NT2/D1 (cell line): ENCODE data around the gene RNPEPL1.

Experiments
- SUZ12 ChIP-seq: IDR thresholded peaks from 2 replicates; pipeline ENCODE4 v1.6.1; 2011; ENCODE audit not compliant: insufficient read length, insufficient read depth; ENCODE audit errors: extremely low read depth
- YY1 ChIP-seq: IDR thresholded peaks from 2 replicates; pipeline ENCODE4 v1.6.1; 2011; ENCODE audit not compliant: insufficient read length, insufficient read depth
- ZNF274 ChIP-seq: IDR thresholded peaks from 2 replicates; pipeline ENCODE4 v1.6.1; 2011; ENCODE audit warnings: mild to moderate bottlenecking, low read depth, low read length

GRCh38 chr2:240569998-240570530 is 1.8 kb downstream of the RNPEPL1 start:
- TF ChIP-seq YY1 (no peak), ZNF274 (no peak), SUZ12 (no peak)
